SK-N-SH treated with all-trans-retinoic acid at 6 μM for 48 hours (cell line): ENCODE measurements around the gene RNF144A.

Experiments
- ATAC-seq: fragments of 200-7000 bp; cut with Tn5 transposase; 3 replicates; pipeline ENCODE4 v1.9.1; 2020; ENCODE audit warnings: mild to moderate bottlenecking, moderate library complexity
- ARNTL ChIP-seq: fragments of 450-650 bp; formaldehyde crosslinking; IDR thresholded peaks from 2 replicates; pipeline ENCODE4 v1.5.0; 2020; ENCODE audit warnings: low read depth, mild to moderate bottlenecking, moderate library complexity, borderline replicate concordance
- BACH2 ChIP-seq: fragments of 250-450 bp; sonication (Bioruptor Pico); IDR thresholded peaks from 2 replicates; pipeline ENCODE4 v1.9.0; 2021; ENCODE audit warnings: mild to moderate bottlenecking, borderline replicate concordance
- CSDC2 ChIP-seq: fragments of 250-450 bp; sonication (Bioruptor Pico); IDR thresholded peaks from 2 replicates; pipeline ENCODE4 v1.5.0; 2020; ENCODE audit warnings: mild to moderate bottlenecking, moderate library complexity
- ESRRG ChIP-seq: fragments of 250-450 bp; sonication (Bioruptor Pico); IDR thresholded peaks from 2 replicates; pipeline ENCODE4 v1.6.1; 2021; ENCODE audit warnings: mild to moderate bottlenecking
- GLIS3 ChIP-seq: fragments of 250-450 bp; sonication (Bioruptor Pico); IDR thresholded peaks from 2 replicates; pipeline ENCODE4 v1.5.0; 2020; ENCODE audit warnings: mild to moderate bottlenecking, moderate library complexity
- ISL1 ChIP-seq: fragments of 250-450 bp; sonication (Bioruptor Pico); IDR thresholded peaks from 2 replicates; pipeline ENCODE4 v2.1.2; 2022; ENCODE audit warnings: mild to moderate bottlenecking, moderate library complexity
- OSR1 ChIP-seq: fragments of 250-450 bp; sonication (Bioruptor Pico); IDR thresholded peaks from 2 replicates; pipeline ENCODE4 v1.8.0; 2022; ENCODE audit warnings: moderate library complexity, mild to moderate bottlenecking, inconsistent platforms
- PPARA ChIP-seq: fragments of 250-450 bp; sonication (Bioruptor Pico); IDR thresholded peaks from 2 replicates; pipeline ENCODE4 v1.5.0; 2020; ENCODE audit warnings: mild to moderate bottlenecking, borderline replicate concordance
- RARB ChIP-seq: fragments of 250-450 bp; sonication (Bioruptor Pico); IDR thresholded peaks from 2 replicates; pipeline ENCODE4 v1.8.0; 2021; ENCODE audit warnings: mild to moderate bottlenecking, moderate library complexity
- SNAI2 ChIP-seq: fragments of 250-450 bp; sonication (Bioruptor Pico); IDR thresholded peaks from 2 replicates; pipeline ENCODE4 v1.5.0; 2020; ENCODE audit warnings: mild to moderate bottlenecking, moderate library complexity
- TCF4 ChIP-seq: fragments of 250-450 bp; sonication (Bioruptor Pico); IDR thresholded peaks from 2 replicates; pipeline ENCODE4 v1.8.0; 2021; ENCODE audit warnings: mild to moderate bottlenecking, moderate library complexity, borderline replicate concordance
- TOX ChIP-seq: fragments of 250-450 bp; sonication (Bioruptor Pico); IDR thresholded peaks from 2 replicates; pipeline ENCODE4 v1.8.0; 2021; ENCODE audit warnings: mild to moderate bottlenecking, moderate library complexity, borderline replicate concordance
- ZC3H10 ChIP-seq: fragments of 250-450 bp; sonication (Bioruptor Pico); IDR thresholded peaks from 2 replicates; pipeline ENCODE4 v1.5.1; 2021; ENCODE audit warnings: mild to moderate bottlenecking, moderate library complexity
- ZFP3 ChIP-seq: fragments of 250-450 bp; sonication (Bioruptor Pico); IDR thresholded peaks from 2 replicates; pipeline ENCODE4 v1.5.0; 2020; ENCODE audit warnings: mild to moderate bottlenecking, moderate library complexity
- ZFP30 ChIP-seq: fragments of 450-650 bp; formaldehyde crosslinking; IDR thresholded peaks from 2 replicates; pipeline ENCODE4 v1.5.0; 2022; ENCODE audit warnings: mild to moderate bottlenecking, moderate library complexity
- ZNF565 ChIP-seq: fragments of 450-650 bp; formaldehyde crosslinking; conservative IDR thresholded peaks from 2 replicates; pipeline ENCODE4 v1.5.0; 2020; ENCODE audit warnings: low read depth, mild to moderate bottlenecking, moderate library complexity
- ZNF70 ChIP-seq: fragments of 450-650 bp; formaldehyde crosslinking; IDR thresholded peaks from 2 replicates; pipeline ENCODE4 v1.5.0; 2020; ENCODE audit warnings: mild to moderate bottlenecking, moderate library complexity
- ZNF8 ChIP-seq: fragments of 450-650 bp; formaldehyde crosslinking; IDR thresholded peaks from 2 replicates; pipeline ENCODE4 v1.5.0; 2020; ENCODE audit warnings: mild to moderate bottlenecking, moderate library complexity
- TF ChIP-seq, protein P1 (sequence below): fragments of 250-450 bp; sonication (Bioruptor Pico); IDR thresholded peaks from 2 replicates; pipeline ENCODE4 v1.5.1; 2021; ENCODE audit warnings: mild to moderate bottlenecking, moderate library complexity
- TF ChIP-seq, protein P2 (sequence below): fragments of 250-450 bp; sonication (Bioruptor Pico); IDR thresholded peaks from 2 replicates; pipeline ENCODE4 v1.8.0; 2020; ENCODE audit warnings: mild to moderate bottlenecking, moderate library complexity, borderline replicate concordance
- TF ChIP-seq, protein P3 (sequence below): fragments of 250-450 bp; sonication (Bioruptor Pico); IDR thresholded peaks from 2 replicates; pipeline ENCODE4 v1.8.0; 2021; ENCODE audit warnings: low read depth, mild to moderate bottlenecking, moderate library complexity, borderline replicate concordance
- TF ChIP-seq, protein P4 (sequence below): fragments of 250-450 bp; sonication (Bioruptor Pico); IDR thresholded peaks from 2 replicates; pipeline ENCODE4 v1.5.1; 2020; ENCODE audit warnings: low read depth, mild to moderate bottlenecking, moderate library complexity
- TF ChIP-seq, protein P5 (sequence below): fragments of 250-450 bp; sonication (Bioruptor Pico); IDR thresholded peaks from 2 replicates; pipeline ENCODE4 v1.5.0; 2020; ENCODE audit warnings: mild to moderate bottlenecking, moderate library complexity

RNF144A gene

DNA sequence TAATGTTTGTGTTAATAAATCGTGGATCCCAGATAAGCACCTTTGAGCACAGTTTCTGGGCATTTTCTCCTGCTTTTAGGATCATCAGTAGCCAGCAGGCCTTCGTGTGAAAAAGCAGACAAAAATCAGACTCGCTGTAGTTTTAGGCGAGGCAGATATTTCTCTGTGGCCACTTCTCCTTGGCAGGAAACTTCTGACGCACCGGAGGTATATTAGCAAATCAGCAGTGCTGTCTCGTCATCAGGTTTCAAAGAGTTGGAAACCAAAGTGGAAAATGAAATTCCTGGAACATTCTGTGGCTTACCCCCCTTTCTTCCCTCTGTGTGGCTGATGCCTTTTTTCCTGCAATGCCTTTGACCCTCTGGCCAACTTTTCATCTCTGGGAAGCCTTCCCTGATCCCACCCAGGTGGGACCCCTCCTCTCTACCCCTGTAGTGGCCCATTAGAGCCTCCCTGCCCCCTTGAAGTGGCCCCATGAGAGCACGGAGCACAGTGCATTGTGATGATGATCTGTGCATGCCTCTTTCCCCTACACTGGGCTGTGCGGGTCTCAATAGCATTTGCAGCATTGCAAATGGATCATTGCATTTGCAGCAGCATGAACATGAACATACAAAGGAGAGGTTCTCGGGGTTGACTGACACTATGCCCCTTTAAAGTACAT is 93.3 kb downstream of the RNF144A start (continued):
- TF ChIP-seq RARB: 0 out of 2 replicates have a peak, but pooled peaks have one; percentile 71
- TF ChIP-seq ZNF70 (CRISPR knock-in tag): no peak
- TF ChIP-seq ESRRG: no peak; the same call in 1 of the 2 replicates
- TF ChIP-seq BACH2 (CRISPR knock-in tag): no peak
- peak; percentile 83; the same call in 1 of the 2 replicates for TF ChIP-seq TOX (CRISPR knock-in tag)
- TF ChIP-seq CSDC2 (CRISPR knock-in tag): peak; percentile 96
- no peak for TF ChIP-seq OSR1 (CRISPR knock-in tag)
- TF ChIP-seq ARNTL (CRISPR knock-in tag): no peak
- TF ChIP-seq ISL1: peak; percentile 68
- TF ChIP-seq, protein P1, sequence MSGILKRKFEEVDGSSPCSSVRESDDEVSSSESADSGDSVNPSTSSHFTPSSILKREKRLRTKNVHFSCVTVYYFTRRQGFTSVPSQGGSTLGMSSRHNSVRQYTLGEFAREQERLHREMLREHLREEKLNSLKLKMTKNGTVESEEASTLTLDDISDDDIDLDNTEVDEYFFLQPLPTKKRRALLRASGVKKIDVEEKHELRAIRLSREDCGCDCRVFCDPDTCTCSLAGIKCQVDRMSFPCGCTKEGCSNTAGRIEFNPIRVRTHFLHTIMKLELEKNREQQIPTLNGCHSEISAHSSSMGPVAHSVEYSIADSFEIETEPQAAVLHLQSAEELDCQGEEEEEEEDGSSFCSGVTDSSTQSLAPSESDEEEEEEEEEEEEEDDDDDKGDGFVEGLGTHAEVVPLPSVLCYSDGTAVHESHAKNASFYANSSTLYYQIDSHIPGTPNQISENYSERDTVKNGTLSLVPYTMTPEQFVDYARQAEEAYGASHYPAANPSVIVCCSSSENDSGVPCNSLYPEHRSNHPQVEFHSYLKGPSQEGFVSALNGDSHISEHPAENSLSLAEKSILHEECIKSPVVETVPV (CRISPR knock-in tag): no peak
- TF ChIP-seq, protein P2, sequence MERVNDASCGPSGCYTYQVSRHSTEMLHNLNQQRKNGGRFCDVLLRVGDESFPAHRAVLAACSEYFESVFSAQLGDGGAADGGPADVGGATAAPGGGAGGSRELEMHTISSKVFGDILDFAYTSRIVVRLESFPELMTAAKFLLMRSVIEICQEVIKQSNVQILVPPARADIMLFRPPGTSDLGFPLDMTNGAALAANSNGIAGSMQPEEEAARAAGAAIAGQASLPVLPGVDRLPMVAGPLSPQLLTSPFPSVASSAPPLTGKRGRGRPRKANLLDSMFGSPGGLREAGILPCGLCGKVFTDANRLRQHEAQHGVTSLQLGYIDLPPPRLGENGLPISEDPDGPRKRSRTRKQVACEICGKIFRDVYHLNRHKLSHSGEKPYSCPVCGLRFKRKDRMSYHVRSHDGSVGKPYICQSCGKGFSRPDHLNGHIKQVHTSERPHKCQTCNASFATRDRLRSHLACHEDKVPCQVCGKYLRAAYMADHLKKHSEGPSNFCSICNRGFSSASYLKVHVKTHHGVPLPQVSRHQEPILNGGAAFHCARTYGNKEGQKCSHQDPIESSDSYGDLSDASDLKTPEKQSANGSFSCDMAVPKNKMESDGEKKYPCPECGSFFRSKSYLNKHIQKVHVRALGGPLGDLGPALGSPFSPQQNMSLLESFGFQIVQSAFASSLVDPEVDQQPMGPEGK: peak; percentile 81; the same call in 1 of the 2 replicates
- TF ChIP-seq PPARA (CRISPR knock-in tag): no peak
- TF ChIP-seq ZFP3: peak; percentile 88
- peak; percentile 83 for TF ChIP-seq ZC3H10 (CRISPR knock-in tag)
- TF ChIP-seq ZNF8 (CRISPR knock-in tag): no peak

DNA sequence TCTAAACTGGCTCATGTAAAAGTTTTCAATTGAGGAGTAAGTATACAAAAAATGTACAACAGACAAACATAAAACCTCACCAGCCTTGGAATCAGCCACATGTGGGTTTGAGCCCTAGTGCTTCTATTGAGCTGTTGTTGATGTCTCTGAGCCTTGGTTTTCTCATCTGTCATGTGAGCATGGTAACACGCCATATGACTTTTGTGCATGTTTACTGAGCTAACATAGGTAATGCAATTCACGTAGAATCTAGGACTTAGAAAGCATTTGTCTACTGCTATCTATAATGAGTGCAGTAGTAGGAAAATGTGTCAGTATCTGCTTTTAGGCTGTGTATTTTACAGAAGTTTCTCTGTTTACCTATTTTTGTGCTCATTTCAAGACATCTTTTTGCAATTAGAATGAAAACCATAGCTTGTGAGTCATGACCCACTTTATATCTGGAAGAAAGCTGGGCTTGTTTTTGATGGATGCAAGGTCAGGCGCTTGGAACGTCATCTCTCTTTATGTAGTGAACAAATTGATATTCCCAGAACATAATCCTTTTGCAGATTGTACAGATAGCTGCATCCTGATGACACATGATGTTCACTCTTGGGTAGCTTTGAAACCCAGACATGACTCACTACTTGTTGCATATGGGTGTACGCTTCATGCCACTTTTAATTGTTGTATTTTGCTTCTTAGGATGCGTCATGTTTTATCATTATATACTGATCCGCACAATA is 94.3 kb downstream of the RNF144A start:
- ATAC-seq: peak; percentile 63
- TF ChIP-seq ZNF565 (CRISPR knock-in tag) (no peak), TCF4 (CRISPR knock-in tag) (peak; percentile 90), ZFP3 (peak; percentile 68), ESRRG (peak; percentile 75), ZC3H10 (CRISPR knock-in tag) (no peak; the same call in none of the 2 replicates), PPARA (CRISPR knock-in tag) (no peak), TOX (CRISPR knock-in tag) (peak; percentile 97; the same call in 1 of the 2 replicates), ISL1 (peak; percentile 98), RARB (peak; percentile 87), GLIS3 (CRISPR knock-in tag) (peak; percentile 89; the same call in 1 of the 2 replicates), BACH2 (CRISPR knock-in tag) (0 out of 2 replicates have a peak, but pooled peaks have one; percentile 6), CSDC2 (CRISPR knock-in tag) (peak; percentile 93; the same call in 1 of the 2 replicates), OSR1 (CRISPR knock-in tag) (no peak), SNAI2 (CRISPR knock-in tag) (0 out of 2 replicates have a peak, but pooled peaks have one; percentile 63), ZNF8 (CRISPR knock-in tag) (peak; percentile 17; the same call in 1 of the 2 replicates), ZNF70 (CRISPR knock-in tag) (no peak), ZFP30 (CRISPR knock-in tag) (no peak), ARNTL (CRISPR knock-in tag) (no peak)
- TF ChIP-seq, protein P2: peak; percentile 85
- TF ChIP-seq, protein P3, sequence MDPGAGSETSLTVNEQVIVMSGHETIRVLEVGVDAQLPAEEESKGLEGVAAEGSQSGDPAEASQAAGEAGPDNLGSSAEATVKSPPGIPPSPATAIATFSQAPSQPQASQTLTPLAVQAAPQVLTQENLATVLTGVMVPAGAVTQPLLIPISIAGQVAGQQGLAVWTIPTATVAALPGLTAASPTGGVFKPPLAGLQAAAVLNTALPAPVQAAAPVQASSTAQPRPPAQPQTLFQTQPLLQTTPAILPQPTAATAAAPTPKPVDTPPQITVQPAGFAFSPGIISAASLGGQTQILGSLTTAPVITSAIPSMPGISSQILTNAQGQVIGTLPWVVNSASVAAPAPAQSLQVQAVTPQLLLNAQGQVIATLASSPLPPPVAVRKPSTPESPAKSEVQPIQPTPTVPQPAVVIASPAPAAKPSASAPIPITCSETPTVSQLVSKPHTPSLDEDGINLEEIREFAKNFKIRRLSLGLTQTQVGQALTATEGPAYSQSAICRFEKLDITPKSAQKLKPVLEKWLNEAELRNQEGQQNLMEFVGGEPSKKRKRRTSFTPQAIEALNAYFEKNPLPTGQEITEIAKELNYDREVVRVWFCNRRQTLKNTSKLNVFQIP (CRISPR knock-in tag): no peak; the same call in 1 of the 2 replicates
- TF ChIP-seq, protein P1 (CRISPR knock-in tag): peak; percentile 95
- TF ChIP-seq, protein P4, sequence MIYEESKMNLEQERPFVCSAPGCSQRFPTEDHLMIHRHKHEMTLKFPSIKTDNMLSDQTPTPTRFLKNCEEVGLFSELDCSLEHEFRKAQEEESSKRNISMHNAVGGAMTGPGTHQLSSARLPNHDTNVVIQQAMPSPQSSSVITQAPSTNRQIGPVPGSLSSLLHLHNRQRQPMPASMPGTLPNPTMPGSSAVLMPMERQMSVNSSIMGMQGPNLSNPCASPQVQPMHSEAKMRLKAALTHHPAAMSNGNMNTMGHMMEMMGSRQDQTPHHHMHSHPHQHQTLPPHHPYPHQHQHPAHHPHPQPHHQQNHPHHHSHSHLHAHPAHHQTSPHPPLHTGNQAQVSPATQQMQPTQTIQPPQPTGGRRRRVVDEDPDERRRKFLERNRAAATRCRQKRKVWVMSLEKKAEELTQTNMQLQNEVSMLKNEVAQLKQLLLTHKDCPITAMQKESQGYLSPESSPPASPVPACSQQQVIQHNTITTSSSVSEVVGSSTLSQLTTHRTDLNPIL (CRISPR knock-in tag): peak; percentile 99
- TF ChIP-seq, protein P5, sequence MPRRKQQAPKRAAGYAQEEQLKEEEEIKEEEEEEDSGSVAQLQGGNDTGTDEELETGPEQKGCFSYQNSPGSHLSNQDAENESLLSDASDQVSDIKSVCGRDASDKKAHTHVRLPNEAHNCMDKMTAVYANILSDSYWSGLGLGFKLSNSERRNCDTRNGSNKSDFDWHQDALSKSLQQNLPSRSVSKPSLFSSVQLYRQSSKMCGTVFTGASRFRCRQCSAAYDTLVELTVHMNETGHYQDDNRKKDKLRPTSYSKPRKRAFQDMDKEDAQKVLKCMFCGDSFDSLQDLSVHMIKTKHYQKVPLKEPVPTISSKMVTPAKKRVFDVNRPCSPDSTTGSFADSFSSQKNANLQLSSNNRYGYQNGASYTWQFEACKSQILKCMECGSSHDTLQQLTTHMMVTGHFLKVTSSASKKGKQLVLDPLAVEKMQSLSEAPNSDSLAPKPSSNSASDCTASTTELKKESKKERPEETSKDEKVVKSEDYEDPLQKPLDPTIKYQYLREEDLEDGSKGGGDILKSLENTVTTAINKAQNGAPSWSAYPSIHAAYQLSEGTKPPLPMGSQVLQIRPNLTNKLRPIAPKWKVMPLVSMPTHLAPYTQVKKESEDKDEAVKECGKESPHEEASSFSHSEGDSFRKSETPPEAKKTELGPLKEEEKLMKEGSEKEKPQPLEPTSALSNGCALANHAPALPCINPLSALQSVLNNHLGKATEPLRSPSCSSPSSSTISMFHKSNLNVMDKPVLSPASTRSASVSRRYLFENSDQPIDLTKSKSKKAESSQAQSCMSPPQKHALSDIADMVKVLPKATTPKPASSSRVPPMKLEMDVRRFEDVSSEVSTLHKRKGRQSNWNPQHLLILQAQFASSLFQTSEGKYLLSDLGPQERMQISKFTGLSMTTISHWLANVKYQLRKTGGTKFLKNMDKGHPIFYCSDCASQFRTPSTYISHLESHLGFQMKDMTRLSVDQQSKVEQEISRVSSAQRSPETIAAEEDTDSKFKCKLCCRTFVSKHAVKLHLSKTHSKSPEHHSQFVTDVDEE (CRISPR knock-in tag): peak; percentile 90; the same call in 1 of the 2 replicates
- TF ChIP-seq, all 23 proteins: peak for 15
